Calu3 (cell line): ENCODE data around the gene CHST12. TPM values are rescaled to one million over a fixed set of nuclear protein-coding genes. Genes with fewer than 3 reads are reported as not detected.

Source experiments
- BruUV-seq: library from RNA; stranded (reverse); fragments of 400-500 nt; replicated peaks from 2 replicates; lab custom pipeline; 2021; lab: Mats Ljungman, UMichigan
- CTCF ChIA-PET: fragments of 300-600 bp; sonication (Branson Sonifier 250); formaldehyde crosslinking; loops from one replicate; lab custom pipeline; 2022; ENCODE audit warnings: antibody characterized with exemption; lab: Charles Lee
- DNase-seq: peaks from one replicate; pipeline ENCODE4 v3.0.0; 2022
- H3K27ac Mint-ChIP-seq: one replicate; pipeline ENCODE4 v1.8.0; 2022; ENCODE audit warnings: mixed read lengths; ENCODE audit not compliant: unreplicated experiment
- H3K27me3 Mint-ChIP-seq: one replicate; pipeline ENCODE4 v1.8.0; 2022; ENCODE audit warnings: mixed read lengths; ENCODE audit not compliant: unreplicated experiment
- H3K36me3 Mint-ChIP-seq: one replicate; pipeline ENCODE4 v1.8.0; 2022; ENCODE audit warnings: mild to moderate bottlenecking, moderate library complexity, mixed read lengths; ENCODE audit not compliant: insufficient read depth, unreplicated experiment
- H3K4me1 Mint-ChIP-seq: one replicate; pipeline ENCODE4 v1.8.0; 2022; ENCODE audit warnings: mild to moderate bottlenecking, low read depth, mixed read lengths; ENCODE audit not compliant: unreplicated experiment
- H3K4me3 Mint-ChIP-seq: one replicate; pipeline ENCODE4 v1.8.0; 2022; ENCODE audit warnings: mild to moderate bottlenecking, low read depth, moderate library complexity, mixed read lengths; ENCODE audit not compliant: unreplicated experiment
- H3K9me3 Mint-ChIP-seq: one replicate; pipeline ENCODE4 v1.8.0; 2022; ENCODE audit warnings: low read depth, mixed read lengths; ENCODE audit not compliant: unreplicated experiment
- CTCF ChIP-seq: fragments of 200-600 bp; IDR thresholded peaks from one replicate; pipeline ENCODE4 v1.8.0; 2022; ENCODE audit warnings: antibody characterized with exemption; ENCODE audit not compliant: unreplicated experiment
- intact Hi-C: fragments of 100-400 bp; cut with micrococcal nuclease; formaldehyde crosslinking; loops from one replicate; pipeline ENCODE4 v1.10.0; 2022; ENCODE audit not compliant: unreplicated experiment
- total RNA-seq: library from RNA; stranded (reverse); gene quantifications from 2 replicates; pipeline ENCODE4 v1.2.3, GENCODE V29; 2022

The CHST12 gene
- total RNA-seq, 1 experiment from 2014 or later = 21.2 TPM

GRCh38 chr7:2473496-2474180 is 70.2 kb downstream of the CHST12 start:
- H3K4me1 Mint-ChIP-seq = peaks cover 28% of the 10 kb centered on the region
- BruUV-seq = no TSS peak
- peaks cover 37% of the 10 kb centered on the region for H3K27me3 Mint-ChIP-seq
- intact Hi-C loops = no loop called here
- no peaks in the 10 kb centered on the region for H3K9me3 Mint-ChIP-seq
- no peak overlapping the region for H3K4me3 Mint-ChIP-seq
- no peak for TF ChIP-seq CTCF
- H3K36me3 Mint-ChIP-seq = peaks cover 4% of the 10 kb centered on the region
- CTCF ChIA-PET = no interaction called here
- peak overlapping the region; percentile 1 for H3K27ac Mint-ChIP-seq
- DNase-seq = no peak

DNA sequence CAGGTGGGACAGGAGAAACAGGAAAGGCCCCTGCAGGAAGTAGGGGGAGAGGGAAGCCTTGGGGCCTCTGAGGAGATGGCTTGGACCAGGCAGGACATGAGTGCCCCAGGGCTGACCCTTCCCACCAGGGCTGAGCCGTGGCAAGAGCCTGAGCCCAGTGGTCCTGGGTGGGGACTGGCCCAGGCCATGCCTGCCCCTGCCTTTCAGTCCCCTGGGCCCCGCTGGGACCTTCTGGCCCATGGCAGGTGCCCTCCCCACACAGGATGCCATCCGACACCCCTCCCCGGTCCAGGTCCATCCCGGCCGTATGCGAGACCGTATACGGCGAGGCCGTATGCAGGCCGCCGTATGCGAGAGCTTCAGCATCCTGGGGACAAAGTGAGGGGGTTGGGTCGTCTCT is 70.8 kb downstream of the CHST12 start:
- CTCF ChIA-PET = no interaction called here
- Mint-ChIP-seq H3K36me3 (no peaks in the 10 kb centered on the region), H3K27ac (no peak overlapping the region), H3K4me1 (peaks cover 23% of the 10 kb centered on the region), H3K27me3 (peaks cover 39% of the 10 kb centered on the region), H3K4me3 (no peak overlapping the region), H3K9me3 (no peaks in the 10 kb centered on the region)
- intact Hi-C loops = no loop called here
- TF ChIP-seq CTCF = no peak
- no peak for DNase-seq
- BruUV-seq = no TSS peak

DNA sequence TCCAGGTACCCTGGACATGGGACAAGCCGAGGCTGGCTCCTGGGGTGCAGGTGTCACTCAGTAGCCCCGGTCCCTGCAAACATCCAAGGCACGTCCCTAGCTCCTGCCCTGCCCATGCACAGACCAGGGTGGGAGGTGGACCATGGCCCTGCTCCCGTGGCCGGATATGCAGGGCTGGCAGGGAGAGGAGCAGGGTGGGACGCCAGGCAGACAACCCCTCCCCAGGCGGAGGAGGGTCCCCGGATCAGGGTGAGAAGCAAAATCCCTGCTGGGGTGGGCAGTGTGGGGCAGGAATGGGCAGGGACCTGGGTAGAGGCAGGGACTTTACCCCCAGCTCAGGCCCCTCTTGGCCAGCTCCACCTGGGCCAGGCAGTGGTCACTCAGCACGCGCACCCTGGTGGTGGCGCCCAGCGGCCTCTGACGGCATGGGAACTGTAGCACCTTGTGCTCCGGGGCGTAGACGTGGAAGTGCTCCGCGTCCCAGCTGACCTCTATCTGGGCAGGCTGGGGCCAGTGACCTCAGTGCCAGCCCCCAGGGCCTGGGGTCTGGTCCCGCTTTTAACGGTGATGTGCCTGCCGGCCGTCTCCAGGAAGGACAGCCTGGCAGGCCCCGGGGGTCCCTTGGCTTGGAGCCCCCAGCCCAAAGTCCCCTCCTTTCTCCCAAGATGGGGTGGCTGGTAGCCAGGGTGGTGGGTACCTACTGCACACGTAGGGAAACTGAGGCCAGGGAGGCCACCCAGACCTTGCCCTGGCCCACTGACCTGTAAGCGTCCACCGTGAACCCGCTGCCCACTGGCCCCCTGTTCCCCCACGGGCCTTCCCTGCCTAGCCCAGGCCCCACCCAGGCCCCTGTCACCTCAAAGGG is 71.6 kb downstream of the CHST12 start:
- intact Hi-C loops = loop anchor here (5.0 kb wide), 2 partner anchors 47 to 82 kb away; partner anchors contain the start of genes BRAT1 and IQCE
- no TSS peak for BruUV-seq

DNA sequence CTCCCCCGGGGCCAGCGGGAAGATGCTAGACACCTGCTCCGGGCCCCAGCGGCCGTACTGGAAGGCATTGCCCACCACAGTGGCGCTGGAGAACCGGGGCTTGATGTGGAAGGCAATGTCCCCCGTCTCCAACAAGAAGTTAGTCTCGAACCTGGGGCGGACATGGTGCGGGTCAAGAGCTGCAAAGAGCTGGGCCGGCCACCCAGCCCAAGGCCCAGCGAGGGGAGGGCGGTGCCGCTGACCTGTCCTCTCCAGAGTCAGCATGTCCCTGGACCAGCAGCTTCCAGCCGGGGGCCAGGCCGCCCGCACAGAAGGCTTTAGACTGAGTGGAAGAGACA is 72.2 kb downstream of the CHST12 start:
- intact Hi-C loops = loop anchor here (5.0 kb wide), 2 partner anchors 47 to 82 kb away; partner anchors contain the start of genes BRAT1 and IQCE
- H3K27me3 Mint-ChIP-seq = peaks cover 39% of the 10 kb centered on the region
- BruUV-seq = no TSS peak
- CTCF ChIA-PET = interaction anchor here (0.6 to 0.9 kb wide), 2 partner anchors 8 to 12 kb away, joined by 6 to 10 read pairs; no protein-coding TSS in a partner anchor
- H3K27ac Mint-ChIP-seq = no peak overlapping the region
- no peak for TF ChIP-seq CTCF
- peaks cover 14% of the 10 kb centered on the region for H3K4me1 Mint-ChIP-seq
- no peaks in the 10 kb centered on the region for H3K36me3 Mint-ChIP-seq
- no peaks in the 10 kb centered on the region for H3K9me3 Mint-ChIP-seq
- H3K4me3 Mint-ChIP-seq = no peak overlapping the region
- no peak for DNase-seq

More for the DNA sequence above, 71.6 kb downstream of the CHST12 start:
- CTCF ChIA-PET = interaction anchor here (0.6 to 1.0 kb wide), 3 partner anchors 8 to 85 kb away, joined by 3 to 6 read pairs (median 3); no protein-coding TSS in a partner anchor
- Mint-ChIP-seq H3K27ac (no peak overlapping the region), H3K27me3 (peaks cover 39% of the 10 kb centered on the region), H3K4me3 (no peak overlapping the region), H3K4me1 (peaks cover 19% of the 10 kb centered on the region), H3K9me3 (no peaks in the 10 kb centered on the region), H3K36me3 (no peaks in the 10 kb centered on the region)
- no peak for DNase-seq
- TF ChIP-seq CTCF = peak; percentile 55
